ENCODE results near the gene CALR. TPM values are rescaled to one million over a fixed set of nuclear protein-coding genes. Genes with fewer than 3 reads are reported as not detected.

CALR gene
- total RNA-seq, 2 donors from 2014 or later: 873 to 1,303 TPM

DNA sequence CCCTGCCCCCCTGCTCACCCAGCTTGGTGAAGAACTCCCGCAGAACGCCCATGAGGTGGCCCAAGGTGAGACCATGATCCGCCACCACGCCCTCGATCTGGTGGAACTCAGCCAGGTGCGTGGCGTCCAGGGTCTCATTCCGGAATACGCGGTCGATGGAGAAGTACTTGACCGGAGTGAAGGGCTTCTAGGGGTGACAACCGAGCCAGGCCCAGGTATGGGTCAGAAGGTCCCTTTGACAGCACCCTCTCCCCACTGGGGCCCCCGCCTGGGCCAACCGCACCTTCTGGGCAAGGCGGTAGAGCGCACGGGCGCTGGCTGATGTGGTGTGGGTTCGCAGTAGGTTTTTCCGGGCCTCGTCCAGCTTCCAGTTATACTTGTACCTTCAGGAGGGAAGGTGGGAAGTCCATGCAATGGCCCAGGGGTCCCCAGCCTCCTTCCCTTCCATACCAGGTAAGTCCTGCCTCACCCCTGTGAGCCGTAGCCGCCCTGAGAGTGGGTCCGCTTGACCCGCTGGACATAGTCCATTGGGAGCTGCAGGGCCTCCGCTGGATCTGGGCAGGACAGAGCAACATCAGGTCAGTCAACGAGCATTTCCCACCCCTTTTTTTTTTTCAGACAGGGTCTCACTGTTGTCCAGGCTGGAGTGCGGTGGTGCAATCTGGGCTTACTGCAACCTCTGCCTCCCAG is 13.6 kb upstream of the CALR start:
- H3K4me3 ChIP-seq (ENCODE audit: low read length): no peak overlapping the region
- no peaks in the 10 kb centered on the region for H3K9me3 ChIP-seq (ENCODE audit: control insufficient read depth, low read length)
- H3K4me1 Mint-ChIP-seq: no peaks in the 10 kb centered on the region
- no peaks in the 10 kb centered on the region for H3K27me3 Mint-ChIP-seq (ENCODE audit: insufficient read depth)
- TF ChIP-seq, protein P1, sequence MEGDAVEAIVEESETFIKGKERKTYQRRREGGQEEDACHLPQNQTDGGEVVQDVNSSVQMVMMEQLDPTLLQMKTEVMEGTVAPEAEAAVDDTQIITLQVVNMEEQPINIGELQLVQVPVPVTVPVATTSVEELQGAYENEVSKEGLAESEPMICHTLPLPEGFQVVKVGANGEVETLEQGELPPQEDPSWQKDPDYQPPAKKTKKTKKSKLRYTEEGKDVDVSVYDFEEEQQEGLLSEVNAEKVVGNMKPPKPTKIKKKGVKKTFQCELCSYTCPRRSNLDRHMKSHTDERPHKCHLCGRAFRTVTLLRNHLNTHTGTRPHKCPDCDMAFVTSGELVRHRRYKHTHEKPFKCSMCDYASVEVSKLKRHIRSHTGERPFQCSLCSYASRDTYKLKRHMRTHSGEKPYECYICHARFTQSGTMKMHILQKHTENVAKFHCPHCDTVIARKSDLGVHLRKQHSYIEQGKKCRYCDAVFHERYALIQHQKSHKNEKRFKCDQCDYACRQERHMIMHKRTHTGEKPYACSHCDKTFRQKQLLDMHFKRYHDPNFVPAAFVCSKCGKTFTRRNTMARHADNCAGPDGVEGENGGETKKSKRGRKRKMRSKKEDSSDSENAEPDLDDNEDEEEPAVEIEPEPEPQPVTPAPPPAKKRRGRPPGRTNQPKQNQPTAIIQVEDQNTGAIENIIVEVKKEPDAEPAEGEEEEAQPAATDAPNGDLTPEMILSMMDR (conservative IDR thresholded peaks at IDR 0.05): no peak
- no peak overlapping the region for H3K27ac Mint-ChIP-seq
- H3K27ac ChIP-seq (ENCODE audit: low read depth, low read length): no peak overlapping the region
- peaks cover 62% of the 10 kb centered on the region for H3K36me3 ChIP-seq (ENCODE audit: control insufficient read depth, insufficient read depth, low read length)
- H3K4me1 ChIP-seq (ENCODE audit: control insufficient read depth, insufficient read depth, low read length): no peaks in the 10 kb centered on the region
- H3K9ac ChIP-seq (ENCODE audit: extremely low read depth, low read length, poor library complexity, severe bottlenecking): no peak overlapping the region
- peaks cover 2% of the 10 kb centered on the region for H3K9me3 Mint-ChIP-seq
- no peak for DNase-seq
- WGBS, 2 experiments (ENCODE audit: insufficient coverage in 1 of 2, insufficient read length in 1 of 2): 97% methylated on average over 19 to 29 of the region's 29 CpGs
- no peak overlapping the region for H3K4me3 Mint-ChIP-seq
- H3K36me3 Mint-ChIP-seq (ENCODE audit: low read depth): peaks cover 66% of the 10 kb centered on the region
- H3K27me3 ChIP-seq (ENCODE audit: control insufficient read depth, insufficient read depth, low read length, poor library complexity, severe bottlenecking): no peaks in the 10 kb centered on the region

DNA sequence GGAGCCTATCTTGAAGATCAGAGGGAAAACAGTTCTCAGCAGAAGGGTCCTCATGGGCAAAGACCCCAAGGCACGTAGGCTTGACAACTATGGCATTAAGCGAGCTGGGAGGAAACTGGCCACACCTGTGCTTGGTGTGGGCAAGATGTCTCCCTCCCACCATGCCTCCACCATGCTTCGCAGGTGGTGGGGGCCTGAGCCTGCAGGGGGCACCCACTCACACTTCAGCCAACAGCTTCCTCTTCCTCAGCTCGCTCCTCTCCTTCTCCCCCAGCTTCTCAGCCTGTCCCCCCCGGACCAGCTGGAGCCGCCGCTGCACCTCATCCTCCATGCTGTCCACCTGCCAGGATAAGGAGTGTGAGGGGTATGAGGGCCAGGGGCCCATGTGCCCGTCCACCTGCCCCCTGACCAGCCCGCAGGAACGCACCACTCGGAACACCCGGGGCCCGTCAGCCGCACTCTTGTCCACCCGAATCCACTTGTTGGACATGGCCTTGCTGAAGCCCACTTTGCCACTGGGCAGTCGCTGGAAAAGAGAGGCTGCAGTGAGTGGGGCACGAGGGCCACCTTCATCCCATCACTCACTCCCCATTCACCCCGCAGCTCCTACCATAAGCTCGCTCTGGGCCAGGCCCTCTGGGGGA is 8.3 kb upstream of the CALR start:
- H3K36me3 ChIP-seq (ENCODE audit: control insufficient read depth, insufficient read depth, low read length): peaks cover 48% of the 10 kb centered on the region
- Mint-ChIP-seq H3K36me3 (ENCODE audit: low read depth) (peaks cover 45% of the 10 kb centered on the region), H3K4me3 (no peak overlapping the region), H3K27me3 (ENCODE audit: insufficient read depth) (no peaks in the 10 kb centered on the region), H3K9me3 (no peaks in the 10 kb centered on the region), H3K4me1 (peaks cover 9% of the 10 kb centered on the region), H3K27ac (no peak overlapping the region)
- H3K27ac ChIP-seq (ENCODE audit: low read depth, low read length): no peak overlapping the region
- DNase-seq: no peak
- WGBS, 2 experiments (ENCODE audit: insufficient coverage in 1 of 2, insufficient read length in 1 of 2): 95 to 100% methylated on average over 5 to 19 of the region's 19 CpGs
- no peak overlapping the region for H3K4me3 ChIP-seq (ENCODE audit: low read length)
- H3K27me3 ChIP-seq (ENCODE audit: control insufficient read depth, insufficient read depth, low read length, poor library complexity, severe bottlenecking): no peaks in the 10 kb centered on the region
- TF ChIP-seq, protein P1 (conservative IDR thresholded peaks at IDR 0.05): no peak
- no peaks in the 10 kb centered on the region for H3K9me3 ChIP-seq (ENCODE audit: control insufficient read depth, low read length)
- H3K9ac ChIP-seq (ENCODE audit: extremely low read depth, low read length, poor library complexity, severe bottlenecking): no peak overlapping the region
- H3K4me1 ChIP-seq (ENCODE audit: control insufficient read depth, insufficient read depth, low read length): no peaks in the 10 kb centered on the region

DNA sequence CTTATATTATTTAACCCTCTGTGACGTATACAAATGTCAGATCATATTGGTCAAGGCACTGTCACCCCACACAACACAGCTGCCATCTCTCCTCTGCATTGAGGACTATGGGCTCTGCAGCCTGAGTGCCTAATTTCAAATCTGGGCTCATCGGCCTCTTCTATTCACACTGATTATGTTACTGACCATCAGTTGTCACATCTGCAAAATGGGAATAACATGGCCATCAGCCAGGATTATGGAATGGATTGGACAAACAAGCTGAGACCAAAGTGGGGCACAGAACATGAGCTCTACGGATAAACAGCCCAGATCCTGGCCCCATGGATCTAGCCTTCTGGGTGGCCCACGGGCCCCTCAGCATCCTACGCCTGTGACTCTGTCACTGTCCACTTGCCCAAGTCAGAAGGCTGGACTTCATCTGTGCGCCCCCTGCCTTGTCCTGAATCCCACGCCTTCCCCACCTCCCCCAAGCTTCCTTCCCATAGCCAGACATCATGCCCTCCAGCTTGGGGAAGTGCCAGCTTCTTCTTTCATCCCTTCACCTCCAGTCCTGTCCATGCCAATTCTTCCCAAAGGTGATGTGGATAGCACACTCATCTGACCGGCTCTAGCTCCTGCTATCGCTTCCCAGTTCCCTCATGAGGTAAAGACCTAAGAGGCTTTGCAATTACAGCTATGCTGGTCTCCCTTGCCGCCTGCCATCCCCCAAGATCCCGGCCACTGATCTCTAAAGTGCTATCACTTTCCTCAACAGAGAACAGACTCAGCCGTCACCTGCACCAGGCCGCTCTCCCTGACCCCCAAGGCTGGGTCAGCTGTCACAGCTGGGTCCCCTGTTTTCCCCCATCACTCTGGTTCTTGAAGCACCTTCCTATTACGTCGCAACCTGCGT is 5.8 kb upstream of the CALR start:
- Histone ChIP-seq H3K4me1 (ENCODE audit: control insufficient read depth, insufficient read depth, low read length) (peaks cover 5% of the 10 kb centered on the region), H3K9me3 (ENCODE audit: control insufficient read depth, low read length) (no peaks in the 10 kb centered on the region), H3K27ac (ENCODE audit: low read depth, low read length) (no peak overlapping the region), H3K36me3 (ENCODE audit: control insufficient read depth, insufficient read depth, low read length) (peaks cover 34% of the 10 kb centered on the region), H3K4me3 (ENCODE audit: low read length) (peak overlapping the region; percentile 98), H3K27me3 (ENCODE audit: control insufficient read depth, insufficient read depth, low read length, poor library complexity, severe bottlenecking) (no peaks in the 10 kb centered on the region), H3K9ac (ENCODE audit: extremely low read depth, low read length, poor library complexity, severe bottlenecking) (peak overlapping the region; percentile 71)
- Mint-ChIP-seq H3K4me1 (peaks cover 15% of the 10 kb centered on the region), H3K27me3 (ENCODE audit: insufficient read depth) (no peaks in the 10 kb centered on the region), H3K36me3 (ENCODE audit: low read depth) (peaks cover 32% of the 10 kb centered on the region), H3K9me3 (no peaks in the 10 kb centered on the region), H3K27ac (peak overlapping the region; percentile 88), H3K4me3 (peak overlapping the region; percentile 92)
- TF ChIP-seq, protein P1 (conservative IDR thresholded peaks at IDR 0.05): no peak
- no peak for DNase-seq
- WGBS, 2 experiments (ENCODE audit: insufficient coverage in 1 of 2, insufficient read length in 1 of 2): 38 to 55% methylated on average over 12 to 16 of the region's 16 CpGs

Data from endodermal cell (in vitro differentiated cells).